Ascending aorta (tissue), 2 donors: Measurements from ENCODE around the gene SNX21. TPM values are rescaled to one million over a fixed set of nuclear protein-coding genes. Genes with fewer than 3 reads are reported as not detected.
A peak's percentile ranks its signal among the peaks of the same experiment; 100 is the strongest.
"Not testable (repeated sequence)": the region's sequence is repeated elsewhere in the genome, so short reads cannot be mapped to it uniquely, and the experiment has no call there.

ENCODE experiments used
- DNase-seq, 2 donors: peaks; one replicate each; pipeline ENCODE4 v3.0.0-alpha.2; 2019; ENCODE audit warnings: low spot score in 2 of 2
- H3K27ac ChIP-seq, 2 donors: fragments of 200-600 bp; sonication (generic); one replicate each; pipeline ENCODE4 v1.5.1; 2016 to 2017; ENCODE audit warnings: mild to moderate bottlenecking in 1 of 2
- H3K27me3 ChIP-seq: fragments of 200-600 bp; sonication (generic); one replicate; pipeline ENCODE4 v1.5.1; 2017
- H3K36me3 ChIP-seq, 2 donors: fragments of 200-600 bp; sonication (generic); one replicate each; pipeline ENCODE4 v1.5.1; 2016
- H3K4me1 ChIP-seq, 2 donors: fragments of 200-600 bp; sonication (generic); one replicate each; pipeline ENCODE4 v1.5.1; 2016 to 2017; ENCODE audit warnings: mild to moderate bottlenecking in 1 of 2
- H3K4me3 ChIP-seq, 2 donors: fragments of 200-600 bp; sonication (generic); one replicate each; pipeline ENCODE4 v1.5.1; 2016 to 2017; ENCODE audit warnings: mild to moderate bottlenecking in 1 of 2
- H3K9me3 ChIP-seq, 2 donors: fragments of 200-600 bp; sonication (generic); one replicate each; pipeline ENCODE4 v1.5.1; 2016
- intact Hi-C: fragments of 100-400 bp; cut with DNase I; formaldehyde crosslinking; loops from one replicate; pipeline ENCODE4 v1.15.1; 2023
- total RNA-seq: library from RNA; depleted of rRNA; stranded (reverse); fragments of >200 nt; gene quantifications from one replicate; pipeline ENCODE4 v1.1.0, GENCODE V29; 2016
- TF ChIP-seq, protein P1 (sequence below), 3 experiments: fragments of 200-600 bp in 2 of 3; fragments of 450-650 bp in 1 of 3; sonication (generic) in 2 of 3; IDR thresholded peaks; one replicate each; pipeline ENCODE4 v1.5.1; 2016 to 2019; ENCODE audit warnings: antibody characterized with exemption in 3 of 3, mild to moderate bottlenecking in 1 of 3, moderate library complexity in 1 of 3

SNX21 gene, protein sequence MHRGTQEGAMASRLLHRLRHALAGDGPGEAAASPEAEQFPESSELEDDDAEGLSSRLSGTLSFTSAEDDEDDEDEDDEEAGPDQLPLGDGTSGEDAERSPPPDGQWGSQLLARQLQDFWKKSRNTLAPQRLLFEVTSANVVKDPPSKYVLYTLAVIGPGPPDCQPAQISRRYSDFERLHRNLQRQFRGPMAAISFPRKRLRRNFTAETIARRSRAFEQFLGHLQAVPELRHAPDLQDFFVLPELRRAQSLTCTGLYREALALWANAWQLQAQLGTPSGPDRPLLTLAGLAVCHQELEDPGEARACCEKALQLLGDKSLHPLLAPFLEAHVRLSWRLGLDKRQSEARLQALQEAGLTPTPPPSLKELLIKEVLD
- 182 TPM for total RNA-seq

DNA sequence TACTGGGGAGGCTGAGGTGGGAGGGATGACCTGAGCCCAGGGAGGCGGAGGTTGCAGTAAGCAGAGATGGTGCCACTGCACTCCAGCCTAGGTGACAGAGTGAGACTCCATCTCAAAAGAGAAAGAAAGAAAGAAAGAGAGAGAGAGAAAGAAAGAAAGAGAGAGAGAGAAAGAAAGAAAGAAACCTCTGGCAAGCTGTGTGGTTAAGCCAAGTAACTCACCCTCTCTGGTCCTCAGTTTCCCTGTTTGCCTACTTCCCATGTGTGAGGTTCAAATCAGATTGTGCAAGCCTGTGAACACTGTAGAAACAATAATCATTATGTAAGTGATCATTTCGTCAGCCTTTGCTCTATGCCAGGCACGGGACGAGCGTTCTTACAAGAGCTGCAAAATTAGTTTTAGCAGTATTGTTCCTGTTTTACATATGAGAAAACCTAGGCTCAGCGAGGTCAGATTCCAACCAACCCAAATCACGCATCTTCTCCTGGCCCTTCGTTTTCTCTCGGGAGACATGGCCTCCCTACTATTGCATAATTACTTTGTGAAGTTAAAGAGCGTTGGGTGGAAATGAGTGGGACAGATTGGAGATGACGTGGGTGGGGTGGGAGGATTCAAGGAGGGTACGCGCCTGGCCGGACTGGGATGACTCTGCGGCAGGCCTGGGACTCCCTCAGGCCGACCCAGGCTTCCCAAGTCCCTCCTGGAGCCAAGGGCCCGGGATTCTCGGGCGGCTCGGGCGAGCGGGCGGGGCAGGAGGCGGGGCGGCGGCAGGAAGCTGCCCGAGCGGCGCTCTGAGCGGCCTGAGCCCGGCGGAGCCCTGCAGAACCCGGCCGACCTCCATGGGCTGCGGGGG, at the start of gene SNX21:
Gene SNX21 (plus strand): TSS at position 770 of the 853 bp plus-strand sequence. CDS start 121 bp downstream, outside the sequence.
- intact Hi-C loops = no loop called here

DNA sequence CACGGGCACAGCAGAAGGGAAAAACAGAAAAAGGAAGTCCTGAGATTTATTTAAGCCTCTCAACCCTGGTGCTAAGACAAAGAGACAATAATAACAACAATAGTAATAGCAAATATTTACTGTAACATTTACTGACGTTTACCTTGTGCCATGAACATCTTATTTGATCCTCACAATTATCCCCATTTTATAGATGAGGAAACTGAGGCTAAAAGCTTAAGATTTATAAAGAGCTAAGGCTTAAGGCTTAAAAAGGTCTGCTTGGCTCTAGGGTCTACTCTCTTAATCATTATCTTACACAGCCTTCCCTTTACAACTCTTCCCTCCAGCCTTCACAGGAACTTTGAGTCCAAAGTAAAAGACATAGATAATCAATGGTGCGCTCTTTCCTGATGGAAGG, 45.2 kb upstream of the SNX21 start:
- Histone ChIP-seq H3K27ac (no peak overlapping the region), H3K9me3 (no peaks in the 10 kb centered on the region), H3K36me3 (no peaks in the 10 kb centered on the region), H3K4me3 (no peak overlapping the region), H3K4me1 (peaks cover 4 to 7% of the 10 kb centered on the region in 2 donors), H3K27me3 (no peaks in the 10 kb centered on the region)
- TF ChIP-seq, protein P1, sequence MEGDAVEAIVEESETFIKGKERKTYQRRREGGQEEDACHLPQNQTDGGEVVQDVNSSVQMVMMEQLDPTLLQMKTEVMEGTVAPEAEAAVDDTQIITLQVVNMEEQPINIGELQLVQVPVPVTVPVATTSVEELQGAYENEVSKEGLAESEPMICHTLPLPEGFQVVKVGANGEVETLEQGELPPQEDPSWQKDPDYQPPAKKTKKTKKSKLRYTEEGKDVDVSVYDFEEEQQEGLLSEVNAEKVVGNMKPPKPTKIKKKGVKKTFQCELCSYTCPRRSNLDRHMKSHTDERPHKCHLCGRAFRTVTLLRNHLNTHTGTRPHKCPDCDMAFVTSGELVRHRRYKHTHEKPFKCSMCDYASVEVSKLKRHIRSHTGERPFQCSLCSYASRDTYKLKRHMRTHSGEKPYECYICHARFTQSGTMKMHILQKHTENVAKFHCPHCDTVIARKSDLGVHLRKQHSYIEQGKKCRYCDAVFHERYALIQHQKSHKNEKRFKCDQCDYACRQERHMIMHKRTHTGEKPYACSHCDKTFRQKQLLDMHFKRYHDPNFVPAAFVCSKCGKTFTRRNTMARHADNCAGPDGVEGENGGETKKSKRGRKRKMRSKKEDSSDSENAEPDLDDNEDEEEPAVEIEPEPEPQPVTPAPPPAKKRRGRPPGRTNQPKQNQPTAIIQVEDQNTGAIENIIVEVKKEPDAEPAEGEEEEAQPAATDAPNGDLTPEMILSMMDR (IDR thresholded peaks at IDR 0.05) = no peak
- DNase-seq = no peak
- intact Hi-C loops = no loop called here

More for the DNA sequence above, at the start of gene SNX21:
- DNase-seq = peak; percentile 56 to 95
- H3K36me3 ChIP-seq = peaks cover 1 to 3% of the 10 kb centered on the region in 2 donors
- peak within 1 kb of the TSS; percentile 60 to 92 for H3K4me3 ChIP-seq
- H3K27me3 ChIP-seq = no peaks in the 10 kb centered on the region
- H3K4me1 ChIP-seq = peaks cover 27 to 39% of the 10 kb centered on the region in 2 donors
- H3K9me3 ChIP-seq = no peaks in the 10 kb centered on the region
- TF ChIP-seq, protein P1 (IDR thresholded peaks at IDR 0.05) = no peak
- H3K27ac ChIP-seq = peak within 1 kb of the TSS; percentile 96 to 97

DNA sequence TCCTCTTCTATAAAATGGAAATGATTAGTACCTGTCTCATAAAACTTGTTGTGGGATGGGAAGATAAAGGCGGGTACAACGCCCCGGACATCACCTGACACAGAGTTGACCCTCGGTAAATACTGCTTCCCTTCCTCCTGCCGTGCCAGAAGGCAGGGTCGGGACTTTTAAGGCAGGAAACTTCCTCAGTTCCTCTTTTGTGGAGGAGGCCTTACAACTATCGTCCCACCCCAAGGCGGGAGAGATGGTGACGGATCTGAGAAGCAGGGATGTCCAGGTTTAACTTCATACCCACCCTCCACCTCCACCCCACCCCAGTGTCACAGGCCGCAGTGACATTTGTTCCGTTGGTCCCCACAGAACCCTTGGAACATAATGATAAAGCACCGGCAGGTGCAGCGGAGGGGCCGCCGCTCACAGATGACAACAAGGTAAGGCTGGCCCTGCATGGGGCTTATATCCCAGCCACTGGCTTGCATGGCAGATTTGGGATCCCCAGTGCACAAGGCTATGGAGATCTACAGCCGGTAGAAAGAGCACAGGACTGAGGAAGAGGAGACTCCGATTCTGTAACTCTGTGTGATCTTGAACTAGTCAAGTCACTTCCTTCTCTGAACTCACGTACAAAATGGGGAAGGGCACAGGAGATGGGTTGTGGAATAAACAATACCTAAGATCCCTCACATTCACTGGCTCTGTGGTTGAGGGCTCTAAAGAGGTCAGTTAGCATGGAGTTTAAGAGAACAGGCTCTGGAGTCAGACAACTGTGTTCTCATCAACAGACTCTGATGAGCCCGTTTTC, 41.1 kb upstream of the SNX21 start:
- DNase-seq = no peak
- Histone ChIP-seq H3K9me3 (no peaks in the 10 kb centered on the region), H3K36me3 (peaks cover 15 to 29% of the 10 kb centered on the region in 2 donors), H3K4me1 (peaks cover 4% of the 10 kb centered on the region in 2 donors), H3K27ac (peak overlapping the region; percentile 94), H3K4me3 (peak overlapping the region; percentile 79 to 89), H3K27me3 (no peaks in the 10 kb centered on the region)
- intact Hi-C loops = loop anchor here (5.0 kb wide), 2 partner anchors 180 to 295 kb away; partner anchors contain the start of genes NCOA5 and ZNF335
- TF ChIP-seq, protein P1 (IDR thresholded peaks at IDR 0.05) = no peak

DNA sequence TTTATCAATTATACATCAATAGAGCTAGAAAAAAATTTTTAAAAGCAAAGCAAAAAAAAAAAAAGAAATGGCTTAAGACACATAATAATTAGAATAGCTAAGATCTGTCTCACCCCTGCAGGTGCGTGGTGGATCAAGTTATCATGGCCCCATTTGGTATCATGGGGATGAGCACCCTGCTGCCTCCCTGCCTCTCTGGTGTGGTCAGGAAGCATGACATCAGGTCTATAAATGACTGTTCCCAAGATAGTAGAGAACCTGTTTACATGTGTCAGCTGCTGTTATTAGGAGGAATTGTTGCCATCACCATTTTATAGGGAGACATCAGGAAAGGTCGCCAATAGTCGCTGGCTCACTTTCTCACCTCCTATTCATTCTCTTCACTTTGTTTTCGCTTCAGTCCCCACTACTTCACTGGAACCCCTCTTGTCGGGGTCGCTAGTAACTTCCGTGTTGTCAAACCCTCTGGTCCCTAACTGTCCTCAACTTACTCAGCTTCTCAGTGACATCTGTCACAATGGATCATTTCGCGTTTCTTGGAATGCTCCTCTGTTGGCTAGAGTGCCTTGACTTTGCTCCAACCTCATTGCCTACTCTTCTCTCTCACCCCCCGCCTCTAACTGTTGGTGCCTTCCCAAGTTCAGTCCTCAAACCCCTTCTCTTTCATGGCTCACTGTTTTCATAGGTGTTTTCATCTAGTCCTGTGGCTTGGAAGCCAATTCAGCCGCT, 37.1 kb upstream of the SNX21 start:
- intact Hi-C loops = loop anchor here (5.0 kb wide), 1 partner anchor 136 kb away; the partner anchor contains the start of gene PCIF1
- Histone ChIP-seq H3K27ac (no peak overlapping the region), H3K4me1 (peaks cover 4% of the 10 kb centered on the region in 2 donors), H3K36me3 (peaks cover 21 to 38% of the 10 kb centered on the region in 2 donors), H3K27me3 (no peaks in the 10 kb centered on the region), H3K4me3 (no peak overlapping the region), H3K9me3 (no peaks in the 10 kb centered on the region)
- DNase-seq = no peak
- TF ChIP-seq, protein P1 (IDR thresholded peaks at IDR 0.05) = no peak

DNA sequence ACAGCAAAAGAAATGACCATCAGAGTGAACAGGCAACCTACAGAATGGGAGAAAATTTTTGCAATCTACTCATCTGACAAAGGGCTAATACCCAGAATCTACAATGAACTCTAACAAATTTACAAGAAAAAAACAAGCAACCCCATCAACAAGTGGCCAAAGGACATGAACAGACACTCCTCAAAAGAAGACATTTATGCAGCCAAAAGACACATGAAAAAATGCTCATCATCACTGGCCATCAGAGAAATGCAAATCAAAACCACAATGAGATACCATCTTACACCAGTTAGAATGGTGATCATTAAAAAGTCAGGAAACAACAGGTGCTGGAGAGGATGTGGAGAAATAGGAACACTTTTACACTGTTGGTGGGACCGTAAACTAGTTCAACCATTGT, 36.1 kb upstream of the SNX21 start:
- H3K9me3 ChIP-seq, H3K27me3 ChIP-seq, H3K4me3 ChIP-seq, H3K4me1 ChIP-seq, H3K27ac ChIP-seq, DNase-seq: not testable (repeated sequence)
- peaks cover 31 to 48% of the 10 kb centered on the region in 2 donors for H3K36me3 ChIP-seq
- intact Hi-C loops = loop anchor here (5.0 kb wide), 1 partner anchor 135 kb away; the partner anchor contains the start of gene PCIF1

DNA sequence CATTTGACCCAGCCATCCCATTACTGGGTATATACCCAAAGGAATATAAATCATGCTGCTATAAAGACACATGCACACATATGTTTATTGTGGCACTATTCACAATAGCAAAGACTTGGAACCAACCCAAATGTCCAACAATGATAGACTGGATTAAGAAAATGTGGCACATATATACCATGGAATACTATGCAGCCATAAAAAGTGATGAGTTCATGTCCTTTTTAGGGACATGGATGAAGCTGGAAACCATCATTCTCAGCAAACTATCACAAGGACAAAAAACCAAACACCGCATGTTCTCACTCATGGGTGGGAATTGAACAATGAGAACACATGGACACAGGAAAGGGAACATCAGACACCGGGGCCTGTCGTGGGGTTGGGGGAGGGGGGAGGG, 35.6 kb upstream of the SNX21 start:
- intact Hi-C loops = loop anchor here (2.0 to 5.0 kb wide), 2 partner anchors 59 to 134 kb away; partner anchors contain the start of genes ACOT8, PCIF1 and ZSWIM3
- not testable (repeated sequence) for H3K27ac ChIP-seq, H3K9me3 ChIP-seq, DNase-seq, H3K27me3 ChIP-seq, H3K4me3 ChIP-seq, H3K4me1 ChIP-seq
- H3K36me3 ChIP-seq = peaks cover 36 to 52% of the 10 kb centered on the region in 2 donors
